GM12878 (cell line): Measurements from ENCODE around the gene DTNA. TPM values are rescaled to one million over a fixed set of nuclear protein-coding genes. Genes with fewer than 3 reads are reported as not detected.

Source experiments
- ATAC-seq: fragments of 200-7000 bp; cut with Tn5 transposase; 3 replicates; pipeline ENCODE4 v1.9.1; 2020; ENCODE audit warnings: mild to moderate bottlenecking, moderate library complexity
- BruUV-seq: library from RNA; stranded (reverse); fragments of 400-500 nt; replicated peaks from 2 replicates; lab custom pipeline; 2021; lab: Mats Ljungman, UMichigan
- CTCF ChIA-PET: fragments of 300-600 bp; sonication (Branson Sonifier 250); formaldehyde crosslinking; extraction: SDS; loops from one replicate; lab custom pipeline; 2021; ENCODE audit warnings: inconsistent platforms; lab: Yijun Ruan, JAX
- POLR2A ChIA-PET: fragments of 350-600 bp; formaldehyde crosslinking; extraction: SDS; loops from one replicate; lab custom pipeline; 2021; ENCODE audit warnings: inconsistent platforms; lab: Charles Lee
- RAD21 ChIA-PET: fragments of 300-600 bp; sonication (Branson Sonifier 250); formaldehyde crosslinking; loops from one replicate; lab custom pipeline; 2023; ENCODE audit warnings: antibody characterized with exemption; ENCODE audit not compliant: unreplicated experiment; lab: Charles Lee
- SMC1A ChIA-PET: fragments of 300-600 bp; sonication (Branson Sonifier 250); formaldehyde crosslinking; loops from one replicate; lab custom pipeline; 2023; ENCODE audit not compliant: unreplicated experiment, uncharacterized antibody; lab: Charles Lee
- DNase-seq: peaks from one replicate; pipeline ENCODE4 v3.0.0-alpha.2; 2011; ENCODE audit warnings: low read depth, low spot score
- FAIRE-seq: peaks from 3 replicates; lab custom pipeline; 2011; peaks lifted over from hg19 to GRCh38; lab: Jason Lieb, UNC
- H2AFZ ChIP-seq: 2 replicates; pipeline ENCODE4 v1.6.0; 2011; ENCODE audit warnings: low read depth, low read length, control low read depth; ENCODE audit not compliant: control insufficient read depth
- H3K27ac ChIP-seq: 2 replicates; pipeline ENCODE4 v1.5.1; 2011; ENCODE audit warnings: control low read depth; ENCODE audit not compliant: control insufficient read depth, insufficient read depth
- H3K27me3 ChIP-seq, 2 experiments: replicated peaks in 1 of 2; 2 replicates each; pipeline versions ENCODE4 v1.6.0 to v1.6.1; 2011; ENCODE audit warnings: low read length in 1 of 2; ENCODE audit not compliant: control insufficient read depth in 2 of 2, insufficient read depth in 2 of 2
- H3K36me3 ChIP-seq, 2 experiments: 2 replicates each; pipeline ENCODE4 v1.5.1; 2011; ENCODE audit warnings: low read length in 1 of 2; ENCODE audit not compliant: control insufficient read depth in 2 of 2, insufficient read depth in 2 of 2
- H3K4me1 ChIP-seq: 2 replicates; pipeline ENCODE4 v1.6.1; 2011; ENCODE audit warnings: mild to moderate bottlenecking, low read length, moderate library complexity, mixed read lengths; ENCODE audit not compliant: control insufficient read depth, insufficient read depth
- H3K4me2 ChIP-seq: 2 replicates; pipeline ENCODE4 v1.6.0; 2011; ENCODE audit warnings: control low read depth; ENCODE audit not compliant: control insufficient read depth, insufficient read depth
- H3K4me3 ChIP-seq: fragments of 200-600 bp; sonication (generic); 2 replicates; pipeline ENCODE4 v1.5.1; 2016
- H3K79me2 ChIP-seq: 2 replicates; pipeline ENCODE4 v1.6.0; 2011; ENCODE audit warnings: low read length; ENCODE audit not compliant: control insufficient read depth, insufficient read depth
- H3K9ac ChIP-seq: 2 replicates; pipeline ENCODE4 v1.8.0; 2011; ENCODE audit warnings: low read length, control low read depth, mixed read lengths; ENCODE audit not compliant: control insufficient read depth, insufficient read depth
- H3K9me3 ChIP-seq: replicated peaks from 3 replicates; pipeline ENCODE4 v1.5.1; 2011; ENCODE audit warnings: mild to moderate bottlenecking, low read length; ENCODE audit not compliant: control insufficient read depth, insufficient read depth
- H4K20me1 ChIP-seq: 2 replicates; pipeline ENCODE4 v1.6.0; 2011; ENCODE audit not compliant: control insufficient read depth, insufficient read depth
- BMI1 ChIP-seq: fragments of 450-650 bp; IDR thresholded peaks from 2 replicates; pipeline ENCODE4 v1.6.1; 2016; ENCODE audit warnings: mild to moderate bottlenecking, moderate library complexity, borderline replicate concordance
- BRCA1 ChIP-seq: IDR thresholded peaks from 2 replicates; pipeline ENCODE4 v1.6.1; 2011; ENCODE audit warnings: low read depth, low read length, improper control_type of control experiment
- CBX3 ChIP-seq: fragments of 200-600 bp; sonication (generic); IDR thresholded peaks from 2 replicates; pipeline ENCODE4 v1.6.1; 2016; ENCODE audit warnings: low read depth, borderline replicate concordance
- CTCF ChIP-seq, 3 experiments: IDR thresholded peaks in 2 of 3; conservative IDR thresholded peaks in 1 of 3; 2 replicates each; pipeline ENCODE4 v1.5.1; 2011; ENCODE audit warnings: low read depth in 3 of 3, low read length in 3 of 3, mild to moderate bottlenecking in 3 of 3, control low read depth in 2 of 3, moderate library complexity in 2 of 3, inconsistent platforms in 1 of 3, mixed read lengths in 1 of 3; ENCODE audit not compliant: control insufficient read depth in 2 of 3, insufficient read depth in 1 of 3; ENCODE audit errors: extremely low read depth in 1 of 3
- DPF2 ChIP-seq: fragments of 450-650 bp; IDR thresholded peaks from 2 replicates; pipeline ENCODE4 v1.6.1; 2017; ENCODE audit warnings: mild to moderate bottlenecking
- HDAC2 ChIP-seq: fragments of 200-600 bp; sonication (generic); IDR thresholded peaks from 2 replicates; pipeline ENCODE4 v1.6.1; 2017
- IKZF2 ChIP-seq, 2 experiments: fragments of 450-650 bp; IDR thresholded peaks; 2 replicates each; pipeline ENCODE4 v1.6.1; 2017; ENCODE audit warnings: mild to moderate bottlenecking in 2 of 2, moderate library complexity in 2 of 2
- PAX8 ChIP-seq: fragments of 450-650 bp; IDR thresholded peaks from 2 replicates; pipeline ENCODE4 v1.6.1; 2017; ENCODE audit warnings: mild to moderate bottlenecking, moderate library complexity
- RELA ChIP-seq: fragments of 450-650 bp; IDR thresholded peaks from 2 replicates; pipeline ENCODE4 v1.8.0; 2014; ENCODE audit warnings: borderline replicate concordance; ENCODE audit not compliant: partially characterized antibody
- RUNX3 ChIP-seq: IDR thresholded peaks from 2 replicates; pipeline ENCODE4 v1.6.1; 2012; ENCODE audit warnings: low read length, inconsistent platforms
- SIX5 ChIP-seq: IDR thresholded peaks from 2 replicates; pipeline ENCODE4 v1.6.1; 2011; ENCODE audit warnings: mild to moderate bottlenecking, low read depth, low read length, moderate library complexity; ENCODE audit not compliant: severe bottlenecking
- SREBF1 ChIP-seq: IDR thresholded peaks from 2 replicates; pipeline ENCODE4 v1.6.1; 2012; ENCODE audit warnings: mild to moderate bottlenecking, low read length
- ZBTB4 ChIP-seq: fragments of 450-650 bp; formaldehyde crosslinking; IDR thresholded peaks from 2 replicates; pipeline ENCODE4 v1.4.0; 2022; ENCODE audit warnings: mild to moderate bottlenecking, moderate library complexity
- ZNF24 ChIP-seq: fragments of 450-650 bp; IDR thresholded peaks from 2 replicates; pipeline ENCODE4 v1.6.1; 2017; ENCODE audit warnings: antibody characterized with exemption, mild to moderate bottlenecking
- ZNF622 ChIP-seq: fragments of 450-650 bp; IDR thresholded peaks from 2 replicates; pipeline ENCODE4 v1.6.1; 2017; ENCODE audit warnings: mild to moderate bottlenecking, inconsistent platforms
- WGBS: methylation state at CpG from one replicate; pipeline ENCODE4 v1.1.6; 2016; ENCODE audit warnings: low lambda C conversion rate; ENCODE audit not compliant: insufficient replicate concordance, insufficient coverage; ENCODE audit errors: missing lambda C conversion rate; 5-methylcytosine and 5-hydroxymethylcytosine counted together
- in situ Hi-C: fragments of 300-500 bp; cut with MboI; formaldehyde crosslinking; loops from 9 replicates; pipeline ENCODE4 v1.14.3; 2018; ENCODE audit warnings: mixed read lengths
- intact Hi-C: fragments of 100-400 bp; cut with micrococcal nuclease; formaldehyde crosslinking; loops from one replicate; pipeline ENCODE4 v1.14.2; 2022; ENCODE audit not compliant: unreplicated experiment
- polyA plus RNA-seq, 11 experiments: library from polyadenylated mRNA; depleted of rRNA in 4 of 11; unstranded in 6 of 11; stranded (reverse) in 5 of 11; fragments of >200 nt; fragmentation: Nextera tagmentation in 4 of 11; fragmentation: Illumina TruSeq in 1 of 11; extraction: Ambion mirVana in 4 of 11; extraction: Trizol in 1 of 11; gene quantifications; 1 replicate in 1 of 11; 2 replicates in 10 of 11; pipeline versions ENCODE4 v1.2.1 to v1.2.3, GENCODE V29; 2011 to 2016; ENCODE audit warnings: inconsistent platforms in 2 of 11, missing spikeins in 2 of 11, low read depth in 1 of 11
- total RNA-seq, 4 experiments: library from RNA; depleted of rRNA in 3 of 4; stranded (reverse); fragments of >200 nt in 3 of 4; fragmentation: Illumina TruSeq in 1 of 4; extraction: Trizol in 1 of 4; gene quantifications; 2 replicates each; pipeline versions ENCODE4 v1.2.1 to v1.2.3, GENCODE V29; 2013 to 2021

The DTNA gene
- total and polyA plus RNA-seq, 10 of the 15 experiments (the other 5 are each of a cell fraction or from before 2014, with no cell fraction given) = 0.26 to 8.6 (median 0.53) TPM

GRCh38 chr18:34859496-34859895 is 149.4 kb downstream of the DTNA start:
- H2AFZ ChIP-seq = no peak overlapping the region
- no peaks in the 10 kb centered on the region; a peak in 1 of 4 replicates for H3K27me3 ChIP-seq
- H3K9me3 ChIP-seq = no peaks in the 10 kb centered on the region; the same call in 1 of the 3 replicates
- in situ Hi-C loops (no loop called here), intact Hi-C loops (no loop called here)
- no peaks in the 10 kb centered on the region for H3K4me1 ChIP-seq
- 81% methylated on average over 7 of the region's 7 CpGs for WGBS
- FAIRE-seq = no peak
- ChIA-PET POLR2A (no interaction called here), SMC1A (interaction anchor here (1.8 kb wide), 1 partner anchor 19 kb away, joined by 5 read pairs; no protein-coding TSS in a partner anchor), CTCF (no interaction called here), RAD21 (interaction anchor here (0.5 kb wide), 1 partner anchor 1018 kb away, joined by 3 read pairs; no protein-coding TSS in a partner anchor)
- no peaks in the 10 kb centered on the region for H3K36me3 ChIP-seq
- ATAC-seq = no peak
- H3K79me2 ChIP-seq = no peaks in the 10 kb centered on the region
- BruUV-seq = no TSS peak
- no peak overlapping the region for H3K4me3 ChIP-seq
- no peak overlapping the region for H3K4me2 ChIP-seq
- no peak overlapping the region for H3K9ac ChIP-seq
- no peaks in the 10 kb centered on the region for H4K20me1 ChIP-seq
- no peak overlapping the region for H3K27ac ChIP-seq
- TF ChIP-seq ZNF622 (no peak), RUNX3 (no peak), SREBF1 (no peak), RELA (no peak), BMI1 (no peak), BRCA1 (no peak), CBX3 (no peak), CTCF (IDR thresholded peaks at IDR 0.05 in 2 of 3, conservative IDR thresholded peaks at IDR 0.05 in 1 of 3; ENCODE audit: control insufficient read depth in 2 of 3, extremely low read depth in 1 of 3, insufficient read depth in 1 of 3, low read depth in 3 of 3, low read length in 3 of 3) (no peak), ZNF24 (no peak), IKZF2 (IDR thresholded peaks at IDR 0.05) (no peak), SIX5 (no peak), PAX8 (no peak), ZBTB4 (CRISPR knock-in tag) (no peak), DPF2 (no peak), HDAC2 (no peak)
- no peak for DNase-seq
